Hematopoietic multipotent progenitor cell treated with erythropoietin and hydrocortisone succinate and interleukin-3 and kit ligand, for 17 days (in vitro differentiated cells): ENCODE data around the gene NEK2.
"Not testable (repeated sequence)": the region's sequence is repeated elsewhere in the genome, so short reads cannot be mapped to it uniquely, and the experiment has no call there.

Experiments used
- DNase-seq: peaks from one replicate; pipeline ENCODE4 v3.0.0-alpha.2; 2015; ENCODE audit warnings: low spot score

The NEK2 gene

DNA sequence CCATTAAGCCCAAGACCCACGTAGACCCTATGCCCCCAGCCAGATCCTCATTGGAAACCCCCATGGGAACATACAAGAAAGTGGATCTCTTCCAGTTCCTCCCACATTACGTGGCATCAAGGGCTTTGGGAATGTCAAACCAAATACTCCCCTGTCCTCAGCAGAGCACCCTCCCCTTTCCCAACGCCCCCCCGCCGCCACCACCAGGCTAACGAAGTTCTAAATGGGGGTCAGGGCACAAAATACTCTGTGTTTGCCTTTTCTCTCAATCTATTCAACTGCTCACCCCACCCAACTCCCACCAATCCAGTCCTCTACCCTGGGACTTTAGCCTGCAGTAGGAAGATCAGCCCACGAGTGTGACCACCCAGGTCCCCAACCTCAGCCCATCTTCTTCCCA is 24.5 kb downstream of the NEK2 start:
- DNase-seq, result no peak

DNA sequence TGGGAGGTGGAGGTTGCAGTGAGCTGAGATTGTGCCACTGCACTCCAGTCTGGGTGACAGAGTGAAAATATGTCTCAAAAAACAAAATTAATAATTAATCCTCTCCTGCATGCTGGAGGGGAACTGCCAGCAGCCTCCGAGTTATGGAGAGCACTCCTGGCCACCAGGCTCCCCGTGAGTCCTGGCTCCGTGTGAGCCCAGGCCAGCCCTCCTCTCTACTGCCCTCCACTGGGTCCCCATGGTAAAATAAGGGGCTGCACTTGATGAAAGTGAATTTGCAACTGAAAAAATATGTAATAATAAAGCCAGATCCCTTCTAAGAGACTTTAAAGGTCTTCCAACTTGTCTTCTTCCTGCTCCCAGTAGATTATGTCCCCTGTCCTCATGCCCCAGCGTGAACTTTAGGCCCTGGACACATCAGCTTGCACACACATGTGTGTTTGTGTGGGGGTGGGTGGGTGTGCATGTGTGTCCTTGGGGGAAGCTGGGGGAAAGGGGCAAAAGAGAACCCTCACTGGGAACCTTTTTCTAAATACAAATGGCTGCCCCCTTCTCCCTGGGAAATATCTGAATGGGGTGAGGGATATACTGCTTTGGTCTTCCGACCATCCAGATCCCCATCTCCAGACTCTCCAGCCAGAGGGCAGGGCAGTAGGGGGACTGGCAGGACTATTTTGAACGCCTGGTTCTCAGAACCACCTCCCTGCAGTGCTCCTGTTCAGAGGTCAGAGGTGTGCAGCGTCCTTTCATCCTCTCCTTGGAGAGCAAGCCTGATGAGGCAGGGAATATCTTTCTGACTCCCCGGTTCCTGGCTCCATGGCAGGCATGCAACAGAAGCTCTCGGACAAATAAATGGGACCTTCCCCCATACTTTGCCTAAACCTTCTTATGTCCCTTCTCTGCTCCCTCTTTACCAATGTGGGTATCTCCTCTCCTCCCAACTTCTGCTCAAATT is 26.2 kb downstream of the NEK2 start:
- no peak for DNase-seq

DNA sequence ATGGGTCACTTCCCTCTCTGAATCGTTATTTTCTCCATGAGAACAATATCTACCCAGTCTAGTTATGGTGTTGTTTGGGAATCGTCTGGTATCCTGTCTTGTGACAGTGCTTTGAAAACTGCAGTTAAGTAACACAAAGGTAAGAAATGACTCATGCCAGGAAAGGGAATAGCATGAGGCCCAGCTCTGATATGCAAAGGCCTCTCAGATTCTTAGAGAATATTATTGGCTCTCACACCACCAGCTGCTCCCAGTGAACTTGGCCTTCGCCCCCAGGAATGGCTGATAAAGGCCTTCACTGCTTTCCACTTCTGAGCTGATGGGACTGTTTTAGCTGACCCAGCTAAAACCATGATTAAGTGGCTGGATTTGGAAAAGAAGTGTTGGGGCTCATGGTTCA is 27.1 kb downstream of the NEK2 start:
- DNase-seq, result no peak

DNA sequence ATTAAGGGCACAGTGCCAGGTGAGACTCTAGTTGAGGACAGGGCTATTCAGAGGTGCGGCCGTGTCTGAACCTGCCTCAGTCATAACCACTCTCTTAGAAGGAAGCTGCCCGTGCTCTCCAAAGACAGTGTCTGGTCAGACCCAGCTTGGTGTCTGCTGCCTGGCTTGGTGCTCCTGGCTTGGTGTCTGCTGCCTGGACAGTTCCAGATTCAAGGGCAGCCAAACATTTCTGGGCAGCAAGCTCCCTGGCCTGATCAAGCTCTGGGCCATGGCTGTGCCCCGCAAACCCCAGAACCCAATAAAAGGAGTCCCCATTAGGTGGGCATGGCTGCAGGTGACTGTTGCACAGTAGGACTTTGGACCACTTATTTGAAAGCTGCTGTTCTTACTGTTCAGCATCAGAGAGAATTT is 27.7 kb downstream of the NEK2 start:
- no peak for DNase-seq

DNA sequence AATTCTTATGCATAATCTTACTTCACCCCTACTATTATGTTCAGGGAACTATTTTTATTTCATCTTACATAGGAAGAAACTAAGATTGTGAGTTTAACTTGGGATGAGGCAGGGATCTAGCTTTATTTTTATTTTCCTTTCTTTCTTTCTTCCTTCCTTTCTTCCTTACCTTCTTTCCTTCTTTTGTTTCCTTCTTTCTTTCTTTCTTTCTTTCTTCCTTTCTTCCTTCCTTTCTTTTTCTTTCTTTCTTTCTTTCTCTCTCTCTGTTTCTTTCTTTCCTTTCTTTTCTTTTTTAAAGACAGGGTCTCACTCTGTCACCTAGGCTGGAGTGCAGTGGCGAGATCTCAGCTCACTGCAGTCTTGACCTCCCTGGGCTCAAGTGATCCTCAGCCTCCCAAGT is 28.9 kb downstream of the NEK2 start:
- no peak for DNase-seq

DNA sequence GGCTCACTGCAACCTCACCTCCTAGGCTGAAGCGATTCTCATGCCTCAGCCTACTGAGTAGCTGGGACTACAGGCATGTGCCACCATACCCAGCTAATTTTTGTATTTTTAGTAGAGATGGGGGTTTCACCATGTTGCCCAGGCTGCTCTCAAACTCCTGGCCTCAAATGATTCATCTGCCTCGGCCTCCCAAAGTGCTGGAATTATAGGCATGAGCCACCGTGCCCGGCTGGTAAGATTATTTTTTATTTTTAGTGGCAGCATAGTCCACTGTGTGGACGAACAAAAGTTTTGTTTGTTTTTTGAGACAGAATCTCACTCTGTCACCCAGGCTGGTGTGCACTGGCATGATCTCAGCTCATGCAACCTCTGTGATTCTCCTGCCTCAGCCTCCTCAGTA is 29.8 kb downstream of the NEK2 start:
- DNase-seq, result not testable (repeated sequence)

DNA sequence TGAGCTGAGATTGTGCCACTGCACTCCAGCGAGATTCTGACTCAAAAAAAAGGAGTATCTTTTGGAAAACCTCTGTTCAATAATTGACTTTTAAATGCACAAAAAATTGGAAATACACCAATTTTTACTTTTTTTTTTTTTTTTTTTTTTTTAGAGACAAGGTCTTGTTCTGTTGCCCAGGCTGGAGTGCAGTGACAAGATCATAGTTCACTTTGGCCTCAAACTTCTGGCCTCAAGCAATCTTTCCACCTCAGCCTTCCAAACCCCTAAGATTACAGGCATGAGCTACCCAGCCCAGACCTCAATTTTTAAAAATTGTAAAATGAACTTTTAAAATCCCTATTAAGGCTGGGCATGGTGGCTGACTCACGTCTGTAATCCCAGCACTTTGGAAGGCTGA is 30.8 kb downstream of the NEK2 start:
- DNase-seq, result no peak

DNA sequence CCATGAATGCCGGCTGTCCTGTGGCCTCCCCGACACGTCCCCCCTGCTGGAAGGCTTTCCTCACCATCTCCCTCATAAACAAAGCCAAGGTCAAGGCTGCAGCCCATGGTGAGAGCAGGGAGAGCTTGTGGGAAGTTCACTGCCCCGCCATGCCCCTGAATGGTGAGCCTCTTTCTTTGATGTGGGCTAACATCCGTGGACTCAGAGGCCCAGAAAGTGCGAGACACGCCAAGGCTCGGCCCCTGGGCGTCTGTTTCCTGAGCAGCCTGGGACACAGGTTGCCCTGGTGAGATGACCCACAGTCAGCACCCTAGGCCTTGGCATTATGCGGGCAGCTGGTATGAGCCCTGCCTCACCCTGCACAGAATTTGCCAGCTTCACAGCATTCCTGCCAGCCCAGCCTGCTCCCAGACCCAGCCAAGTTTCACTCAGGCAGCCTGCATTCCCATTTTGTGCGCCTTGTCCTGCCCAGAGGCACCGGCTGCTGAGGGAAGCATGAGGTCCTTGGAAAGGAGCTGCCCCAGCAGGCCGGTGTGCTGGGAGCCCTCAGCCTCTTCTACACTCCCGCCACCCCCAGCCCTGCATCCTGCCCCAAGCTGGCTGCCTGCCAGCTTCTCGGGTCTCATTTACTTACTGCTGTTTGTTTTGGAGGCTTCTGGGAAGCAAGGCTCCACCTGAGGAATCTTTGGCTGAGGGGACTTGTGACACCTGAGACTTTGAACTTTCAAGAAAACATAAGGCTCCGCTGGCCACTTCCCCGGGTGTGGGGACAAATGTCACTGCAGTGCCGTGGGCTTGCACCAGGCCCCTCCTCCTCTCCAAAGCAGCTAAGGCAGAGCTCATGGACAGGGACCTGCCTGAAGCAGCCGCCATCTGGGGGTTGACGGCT is 31.9 kb downstream of the NEK2 start:
- DNase-seq, result no peak

DNA sequence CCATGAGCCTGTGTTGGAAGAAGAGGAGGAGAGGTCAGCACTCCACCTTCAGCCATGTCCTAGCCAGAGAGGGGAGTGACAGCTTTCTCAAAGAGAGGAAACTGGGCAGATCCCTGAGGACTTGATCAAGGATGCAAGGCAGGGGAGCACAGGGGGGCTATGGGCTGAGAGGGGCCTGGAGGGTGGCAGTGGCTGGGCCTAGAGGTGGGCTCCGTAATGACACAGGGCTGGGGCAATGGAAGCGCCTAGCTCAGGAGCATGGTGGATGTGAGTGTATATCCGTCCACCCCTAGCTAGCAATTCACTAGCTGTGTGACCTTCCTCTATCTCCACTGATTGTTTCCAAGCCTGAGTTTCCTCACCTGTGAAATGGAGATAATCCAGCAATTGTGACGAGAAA is 32.6 kb downstream of the NEK2 start:
- no peak for DNase-seq

DNA sequence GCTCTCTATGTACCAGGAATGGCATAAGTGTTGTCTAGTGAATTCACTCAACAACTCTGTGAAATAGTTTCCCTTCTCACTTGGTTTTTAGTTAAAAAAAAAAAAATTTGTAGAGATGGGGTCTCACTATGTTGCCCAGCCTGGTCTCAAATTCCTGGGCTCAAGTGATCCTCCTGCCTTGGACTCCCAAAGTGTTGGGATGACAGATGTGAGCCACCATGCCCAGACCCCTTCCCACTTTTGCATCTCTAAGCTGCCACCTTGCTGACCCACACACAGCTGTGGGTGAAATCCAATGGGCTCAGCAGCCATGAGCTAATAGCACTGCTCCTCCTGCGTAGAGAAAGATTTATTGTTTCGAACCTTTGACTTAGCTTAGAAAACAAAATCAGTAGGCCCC is 33.5 kb downstream of the NEK2 start:
- no peak for DNase-seq

DNA sequence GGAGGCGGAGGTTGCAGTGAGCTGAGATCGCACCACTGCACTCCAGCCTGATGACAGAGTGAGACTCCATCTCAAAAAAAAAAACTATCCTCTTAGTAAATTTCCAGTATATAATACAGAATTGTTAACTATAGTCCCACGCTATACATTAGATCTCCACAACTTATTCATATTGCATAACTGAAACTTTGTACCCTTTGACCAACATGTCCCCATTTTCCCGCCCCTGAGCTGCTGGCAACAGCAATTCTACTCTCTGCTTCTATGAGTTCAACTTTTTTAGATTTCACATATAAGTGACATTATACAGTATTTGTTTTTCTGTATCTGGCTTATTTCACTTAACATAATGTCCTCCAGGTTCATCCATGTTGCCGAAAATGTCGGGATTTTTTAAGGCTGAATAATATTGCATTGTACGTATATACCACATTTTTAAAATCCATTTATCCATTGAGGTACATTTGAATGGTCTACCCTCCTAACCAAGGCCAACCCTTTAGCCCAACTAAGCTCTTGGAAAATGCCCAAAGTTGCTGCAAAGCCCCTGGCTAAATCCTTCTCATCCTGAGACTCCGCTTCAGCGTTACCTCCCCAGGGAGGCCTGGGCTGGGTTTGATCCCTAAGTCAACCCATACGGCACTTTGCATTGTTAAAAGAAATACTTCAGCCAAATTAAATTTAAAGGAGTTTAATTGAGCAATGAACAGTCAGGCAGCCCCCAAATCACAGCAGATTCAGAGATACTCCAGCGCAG is 34.2 kb downstream of the NEK2 start:
- DNase-seq, result no peak

DNA sequence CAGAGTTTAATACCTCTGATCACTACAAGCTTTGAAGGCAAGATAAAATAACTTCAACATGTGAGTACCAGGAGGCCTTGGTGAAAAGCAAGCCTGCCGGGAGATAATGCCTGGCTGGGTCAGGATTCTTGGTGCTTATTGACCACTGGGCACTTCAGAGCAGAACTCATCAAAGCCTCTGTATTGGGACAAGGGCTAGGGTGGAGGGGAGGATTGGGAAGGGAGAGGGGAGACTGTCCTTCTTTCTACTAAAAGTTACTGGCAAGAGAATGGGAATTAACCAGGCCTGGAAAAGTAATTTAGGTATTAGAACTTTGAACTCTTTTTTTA is 35.2 kb downstream of the NEK2 start:
- no peak for DNase-seq

DNA sequence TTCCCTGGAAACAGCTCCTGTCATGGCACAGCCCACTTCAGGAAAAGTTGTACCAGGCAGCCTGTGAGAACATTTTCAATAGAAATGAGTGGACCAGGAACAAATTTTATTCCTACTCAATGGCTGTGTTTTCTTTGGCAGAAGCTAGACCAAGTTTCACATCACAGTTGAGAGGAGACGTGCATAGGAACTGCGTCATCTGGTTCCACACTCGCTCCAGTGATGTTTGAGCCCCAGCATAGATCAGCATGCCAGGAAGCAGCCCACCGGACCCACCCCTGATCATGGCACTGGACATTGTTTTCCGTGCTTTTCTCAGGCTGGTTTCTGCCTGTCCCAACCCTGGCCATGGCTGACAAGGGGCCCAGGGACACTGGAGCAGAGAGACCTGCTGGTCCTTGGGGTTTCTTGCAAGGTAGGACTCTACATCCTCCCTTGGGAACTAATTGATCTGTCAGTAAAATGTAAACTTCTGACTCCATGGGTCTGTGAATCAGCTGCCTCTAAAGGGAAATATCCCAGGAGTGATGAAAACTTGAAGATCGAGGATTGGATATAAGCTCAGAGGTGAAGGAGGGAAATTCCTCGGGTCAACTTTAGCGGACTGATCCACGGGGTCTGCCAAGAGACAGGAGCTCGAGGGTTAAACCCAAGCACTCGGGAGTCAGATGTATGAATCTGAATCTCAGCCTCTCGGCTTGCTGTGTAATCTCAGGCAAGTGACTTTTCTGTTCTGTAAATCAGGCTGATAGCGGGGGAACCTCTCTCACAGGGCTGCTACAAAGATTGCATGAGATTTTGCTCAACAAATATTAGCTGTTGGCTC is 35.7 kb downstream of the NEK2 start:
- no peak for DNase-seq

DNA sequence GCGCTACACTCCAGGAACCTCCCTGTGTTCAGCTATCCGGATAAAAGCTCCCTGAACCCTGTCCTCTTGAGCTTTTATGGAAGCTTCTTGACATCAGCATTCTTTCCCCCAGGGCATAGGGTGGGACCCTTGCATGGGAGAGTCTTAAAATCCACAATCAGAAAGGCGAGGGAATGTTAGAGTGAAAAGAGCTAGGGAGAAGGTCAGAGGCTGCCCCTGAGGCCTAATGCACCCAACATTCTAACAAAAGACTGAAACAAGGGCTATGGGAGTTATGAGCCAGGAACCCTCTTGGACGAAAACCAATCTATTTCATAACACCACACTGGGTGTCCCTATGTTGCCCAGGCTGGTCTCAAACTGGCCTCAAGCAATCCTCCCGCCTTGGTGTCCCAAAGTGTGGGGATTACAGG is 36.7 kb downstream of the NEK2 start:
- DNase-seq, result no peak

DNA sequence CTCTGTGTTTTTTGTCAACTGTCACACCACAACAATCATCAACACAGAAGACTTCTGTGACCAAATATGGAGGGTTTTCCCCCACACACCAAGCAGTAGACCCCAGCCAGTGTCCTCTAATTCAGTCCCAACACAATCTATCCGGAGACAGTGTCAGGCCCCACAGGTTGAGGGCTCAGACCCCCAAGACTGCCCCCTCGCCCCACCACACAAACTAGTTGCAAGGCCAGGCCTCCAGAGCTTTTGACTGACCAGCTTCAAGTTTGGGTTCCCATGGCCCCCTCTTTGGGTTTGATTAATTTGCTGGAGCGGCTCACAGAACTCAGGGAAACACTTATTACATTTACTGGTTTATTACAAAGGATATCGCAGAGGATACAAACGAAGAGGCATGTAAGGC is 37.2 kb downstream of the NEK2 start:
- DNase-seq, result no peak

DNA sequence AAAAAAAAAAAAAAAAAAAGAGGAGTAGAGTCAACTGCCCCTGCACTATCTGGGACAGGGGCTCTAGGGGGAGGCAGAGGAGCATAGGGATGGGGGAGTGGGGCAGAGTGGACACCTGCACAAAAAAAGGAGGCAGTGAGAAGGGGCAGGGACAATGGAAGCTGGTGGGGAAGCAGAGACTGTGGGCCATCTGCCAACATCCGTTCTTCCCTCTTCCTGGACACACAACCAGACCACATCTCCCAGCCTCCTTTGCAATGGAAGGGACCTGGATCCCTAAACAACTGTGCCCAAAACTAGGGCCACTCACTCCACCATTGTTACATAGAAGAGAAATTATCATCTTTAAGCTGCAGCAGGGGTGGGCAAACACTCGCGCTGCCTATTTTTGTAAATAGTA is 38.4 kb downstream of the NEK2 start:
- DNase-seq, result no peak

DNA sequence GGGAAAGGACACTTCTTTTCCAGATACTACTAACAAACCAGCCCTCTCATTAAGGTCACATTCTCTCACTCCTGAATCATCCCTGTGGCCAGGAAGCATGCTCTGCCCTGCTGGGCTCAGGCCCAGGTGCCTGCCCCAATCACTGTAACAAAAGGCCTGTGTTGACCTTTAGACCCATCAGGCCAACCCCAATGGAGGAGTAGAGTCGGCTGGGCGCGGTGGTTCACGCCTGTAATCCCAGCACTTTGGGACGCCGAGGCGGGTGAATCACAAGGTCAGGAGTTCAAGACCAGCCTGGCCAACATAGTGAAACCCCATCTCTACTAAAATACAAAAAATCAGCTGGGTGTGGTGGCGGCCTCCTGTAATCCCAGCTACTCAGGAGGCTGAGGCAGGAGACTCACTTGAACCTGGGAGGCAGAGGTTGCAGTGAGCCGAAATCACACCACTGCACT is 38.8 kb downstream of the NEK2 start:
- DNase-seq, result not testable (repeated sequence)

DNA sequence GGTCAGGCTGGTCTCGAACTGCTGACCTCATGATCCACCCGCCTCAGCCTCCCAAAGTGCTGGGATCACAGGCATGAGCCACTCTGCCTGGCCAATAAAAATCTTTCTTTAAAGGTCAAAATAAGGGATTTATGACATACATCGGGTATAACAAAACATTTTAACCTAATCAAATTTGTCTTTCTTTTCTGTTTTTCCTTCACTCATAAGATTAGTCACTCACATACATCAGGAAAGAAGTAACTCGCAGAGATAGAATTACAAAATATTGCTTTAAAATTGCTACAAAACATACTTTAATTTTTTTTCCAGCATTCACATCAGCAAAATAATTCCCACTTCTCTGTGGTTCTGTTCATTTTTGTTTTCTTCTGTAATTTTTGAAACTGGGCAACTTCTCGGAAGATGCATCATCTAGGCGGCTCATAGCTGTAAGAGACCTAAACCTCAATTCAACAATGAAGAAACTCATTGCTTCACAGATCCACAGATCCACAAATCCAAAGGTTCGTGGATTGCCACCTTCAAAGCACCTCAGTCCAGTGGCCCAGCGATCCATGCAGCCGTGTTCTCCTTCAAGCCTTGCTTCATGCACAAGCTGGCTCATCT is 39.7 kb downstream of the NEK2 start:
- DNase-seq, result no peak

DNA sequence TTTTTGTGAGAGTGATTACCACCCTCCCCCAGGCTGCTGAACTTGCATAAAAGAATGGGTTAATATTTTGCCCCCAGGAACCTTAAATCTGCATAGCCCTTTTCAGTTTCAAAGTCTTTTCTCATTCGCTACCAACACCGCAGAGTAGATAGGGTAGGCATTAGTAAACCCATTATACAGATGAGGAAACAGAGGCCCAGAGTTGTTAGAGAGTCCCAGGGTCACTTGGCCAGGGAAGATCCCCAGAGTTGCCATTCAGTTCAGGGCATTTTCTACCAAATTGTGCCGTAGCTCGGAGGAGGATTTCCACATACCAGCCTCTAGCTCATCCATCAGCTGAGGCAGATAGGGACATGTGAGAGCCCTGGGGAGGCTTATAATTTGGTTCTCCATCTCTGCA is 40.5 kb downstream of the NEK2 start:
- no peak for DNase-seq

DNA sequence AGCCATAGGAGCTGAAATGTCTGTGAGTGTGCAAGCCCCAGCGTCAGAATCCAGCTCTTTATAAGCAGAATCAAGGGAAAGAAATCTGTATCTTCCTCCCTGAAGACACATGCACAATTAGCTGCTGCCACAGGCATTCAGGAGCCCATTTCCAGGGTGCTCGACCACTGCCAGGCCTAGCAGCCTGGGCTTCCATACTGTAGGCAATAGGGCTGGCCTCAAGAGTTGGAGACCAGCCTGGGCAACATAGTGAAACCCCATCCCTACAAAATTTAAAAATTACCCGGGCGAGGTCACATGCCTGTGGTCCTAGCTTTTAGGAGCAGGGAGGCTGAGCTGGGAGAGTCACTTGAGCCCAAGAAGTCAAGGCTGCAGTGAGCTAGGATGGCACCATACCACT is 41.0 kb downstream of the NEK2 start:
- no peak for DNase-seq

DNA sequence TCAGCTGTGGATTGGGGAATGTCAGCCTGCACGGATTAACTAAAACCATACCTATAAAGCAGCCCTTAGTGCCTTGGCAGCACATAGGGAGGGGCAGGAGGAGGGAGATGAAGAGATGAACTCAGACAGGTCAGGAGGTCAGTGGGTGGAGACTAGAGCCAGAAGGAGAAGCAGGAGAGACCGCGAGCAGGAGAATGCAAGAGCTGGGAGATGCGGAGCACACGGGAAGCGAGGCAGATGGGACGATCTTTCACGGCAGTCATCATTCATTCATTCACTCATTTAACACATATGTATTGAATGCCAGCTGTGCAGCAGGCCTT is 41.9 kb downstream of the NEK2 start:
- DNase-seq, result no peak
